SK-MEL-5 (cell line): ENCODE measurements around the gene CTNNA3. TPM values are rescaled to one million over a fixed set of nuclear protein-coding genes. Genes with fewer than 3 reads are reported as not detected.

Experiments used
- DNase-seq: peaks from one replicate; pipeline ENCODE4 v3.0.0-alpha.2; 2016; ENCODE audit warnings: low read depth, low spot score
- in situ Hi-C: cut with HindIII; loops from 2 replicates; pipeline ENCODE4 v1.10.0; 2016; ENCODE audit warnings: low sequenced_read_pairs, high pct_unique_total_duplicates, low pct_unique_long_range_greater_than_20kb
- total RNA-seq: library from RNA; depleted of rRNA; stranded (reverse); fragments of >200 nt; shearing (Covaris generic); gene quantifications from 2 replicates; pipeline ENCODE4 v1.2.3, GENCODE V29; 2014

CTNNA3 gene
- total RNA-seq, 1 experiment from 2014 or later = not detected

DNA sequence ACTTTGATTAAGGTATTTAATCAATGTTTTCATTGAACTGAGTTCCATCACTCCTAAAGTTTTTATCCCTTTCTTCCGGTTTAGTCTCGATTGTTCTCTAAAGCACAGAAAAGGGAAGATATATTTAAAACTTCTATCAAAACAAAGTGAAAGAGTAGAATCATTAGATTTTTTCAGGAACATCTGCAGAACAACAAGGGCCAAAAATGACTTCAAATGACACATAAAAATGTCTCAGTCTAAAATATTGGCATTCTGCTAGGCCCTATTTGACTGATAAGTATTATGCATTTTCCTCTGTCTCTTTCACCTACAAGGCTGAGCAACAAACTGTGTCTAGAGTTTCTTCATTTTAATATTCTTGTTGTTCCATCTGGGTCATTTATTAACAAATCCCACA lies 1669.7 kb downstream of the CTNNA3 start:
- in situ Hi-C loops = no loop called here
- DNase-seq = no peak

- DNase-seq = no peak
- in situ Hi-C loops = no loop called here
Observed at GRCh38 chr10:66025186-66025585, 1670.8 kb downstream of the CTNNA3 start.

DNA sequence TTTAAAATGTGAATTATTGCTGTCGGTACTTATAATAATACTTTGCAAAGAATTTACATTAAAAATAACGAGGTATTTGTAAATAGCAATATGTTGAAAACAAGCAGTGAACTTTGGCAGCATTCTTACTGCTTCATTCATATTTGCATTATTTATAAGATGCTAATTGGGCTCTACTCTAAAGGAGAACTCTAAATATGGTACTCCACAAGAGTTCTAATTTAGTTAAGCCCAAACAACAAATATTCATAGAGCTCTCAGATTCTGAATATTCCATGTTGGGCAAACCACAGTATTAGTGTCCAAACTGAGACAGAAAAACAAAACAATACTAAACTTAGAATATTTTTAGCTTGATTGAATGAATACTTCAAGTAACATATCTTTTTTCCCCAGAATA lies 1674.6 kb downstream of the CTNNA3 start:
- DNase-seq = no peak
- in situ Hi-C loops = no loop called here

- in situ Hi-C loops = no loop called here
- no peak for DNase-seq
Observed at GRCh38 chr10:66008221-66008620, 1687.8 kb downstream of the CTNNA3 start.

GRCh38 chr10:66006411-66006810 lies 1689.6 kb downstream of the CTNNA3 start:
- in situ Hi-C loops = no loop called here
- no peak for DNase-seq

- in situ Hi-C loops = no loop called here
- no peak for DNase-seq
Observed at GRCh38 chr10:65993451-65993850, 1702.5 kb downstream of the CTNNA3 start.

GRCh38 chr10:65968871-65969270 lies 1727.1 kb downstream of the CTNNA3 start:
- in situ Hi-C loops = no loop called here
- DNase-seq = no peak

GRCh38 chr10:65968437-65968836 lies 1727.6 kb downstream of the CTNNA3 start:
- in situ Hi-C loops = no loop called here
- DNase-seq = no peak

GRCh38 chr10:65964205-65964604 lies 1731.8 kb downstream of the CTNNA3 start:
- DNase-seq = no peak
- in situ Hi-C loops = no loop called here

GRCh38 chr10:65952086-65952485 lies 1743.9 kb downstream of the CTNNA3 start:
- DNase-seq = no peak
- in situ Hi-C loops = no loop called here

- in situ Hi-C loops = no loop called here
- DNase-seq = peak; percentile 43
Observed at GRCh38 chr10:65950075-65950474, 1745.9 kb downstream of the CTNNA3 start.

DNA sequence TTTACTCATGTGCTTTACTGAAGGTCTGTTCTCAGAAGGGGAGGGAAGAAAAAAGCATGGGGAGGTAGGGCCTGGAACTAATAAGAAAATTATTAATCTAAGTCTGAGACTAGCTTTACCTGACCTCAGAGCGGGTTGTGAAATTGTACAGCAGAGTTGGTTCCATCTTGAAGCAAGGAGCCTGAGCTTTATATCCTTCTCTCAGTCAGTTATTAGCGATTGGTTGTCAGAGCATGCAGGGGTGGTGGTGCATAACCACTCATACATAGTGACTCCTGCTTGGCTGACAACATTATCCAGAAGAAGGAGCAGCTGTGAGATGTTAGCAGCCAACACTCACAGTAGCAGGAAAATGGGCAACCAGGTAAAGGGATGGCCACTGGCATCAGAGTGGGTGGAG lies 1746.5 kb downstream of the CTNNA3 start:
- in situ Hi-C loops = no loop called here
- DNase-seq = no peak

GRCh38 chr10:65945061-65945460 lies 1750.9 kb downstream of the CTNNA3 start:
- DNase-seq = no peak
- in situ Hi-C loops = no loop called here

GRCh38 chr10:65943451-65943850 lies 1752.5 kb downstream of the CTNNA3 start:
- in situ Hi-C loops = no loop called here
- no peak for DNase-seq

DNA sequence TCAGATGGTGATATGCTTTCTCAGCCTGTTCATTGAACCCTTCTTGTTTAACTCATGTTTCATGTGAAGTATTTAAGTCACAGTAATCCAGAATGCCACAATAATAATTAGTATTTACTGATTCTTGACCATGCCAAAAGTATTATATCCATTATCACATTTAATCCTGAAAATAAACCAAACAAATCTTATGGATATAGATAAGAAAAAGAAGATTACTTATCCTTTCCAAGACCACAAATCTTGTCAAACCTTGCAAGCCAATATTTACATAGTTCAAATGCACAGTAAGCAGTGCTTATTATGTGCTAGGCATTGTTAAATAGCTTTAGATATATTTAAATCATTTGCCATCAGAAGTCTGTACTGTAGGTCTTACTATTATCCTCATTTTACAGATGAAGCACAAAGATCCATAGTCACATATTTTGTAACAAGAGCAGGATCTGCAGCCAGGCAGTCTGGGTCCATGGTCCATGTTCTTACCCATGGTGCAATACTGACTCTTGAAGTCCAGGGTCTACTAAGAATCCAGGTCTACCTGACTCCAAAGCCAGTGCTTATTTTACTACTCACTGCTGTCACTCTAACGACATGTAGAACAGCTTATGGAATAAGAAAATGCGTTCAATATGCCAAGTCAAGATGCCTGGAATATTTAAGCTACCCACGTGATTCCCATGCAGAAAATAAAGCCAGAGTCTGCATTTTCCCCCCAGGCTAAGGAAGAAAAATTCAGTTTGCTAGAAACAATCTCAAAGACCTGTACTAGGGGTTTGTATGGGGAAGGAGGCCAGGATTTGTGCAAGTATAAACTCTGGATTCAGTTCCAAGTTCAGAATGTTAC lies 1755.0 kb downstream of the CTNNA3 start:
- no peak for DNase-seq
- in situ Hi-C loops = no loop called here

- DNase-seq = no peak
- in situ Hi-C loops = no loop called here
Observed at GRCh38 chr10:65940105-65940504, 1755.9 kb downstream of the CTNNA3 start.

GRCh38 chr10:65931291-65932070 lies 1764.5 kb downstream of the CTNNA3 start:
- in situ Hi-C loops = no loop called here
- no peak for DNase-seq

GRCh38 chr10:65911151-65911835 lies 1784.7 kb downstream of the CTNNA3 start:
- in situ Hi-C loops = no loop called here
- DNase-seq = no peak
